IPS DF 6.9 (cell line): ENCODE data around the gene SERPINA5.

ENCODE experiments used
- DNase-seq: peaks from one replicate; pipeline ENCODE4 v3.0.0-alpha.2; 2013; ENCODE audit warnings: low read depth, low spot score
- H3K27ac ChIP-seq: one replicate; pipeline ENCODE4 v1.5.1; 2013; ENCODE audit warnings: low read length, control low read depth
- H3K27me3 ChIP-seq: 2 replicates; pipeline ENCODE4 v1.6.1; 2013; ENCODE audit warnings: mild to moderate bottlenecking, low read length; ENCODE audit not compliant: control insufficient read depth, insufficient read depth
- H3K36me3 ChIP-seq: 2 replicates; pipeline ENCODE4 v1.6.1; 2013; ENCODE audit warnings: low read length; ENCODE audit not compliant: control insufficient read depth, insufficient read depth
- H3K4me1 ChIP-seq: 2 replicates; pipeline ENCODE4 v1.6.1; 2013; ENCODE audit warnings: low read length; ENCODE audit not compliant: control insufficient read depth, insufficient read depth
- H3K4me3 ChIP-seq: 2 replicates; pipeline ENCODE4 v1.5.1; 2013; ENCODE audit warnings: mild to moderate bottlenecking, low read length
- H3K9me3 ChIP-seq: 2 replicates; pipeline ENCODE4 v1.6.1; 2013; ENCODE audit warnings: low read length, inconsistent platforms; ENCODE audit not compliant: control insufficient read depth, insufficient read depth
- WGBS: extraction: QIAGEN DNeasy Blood & Tissue Kit; methylation state at CpG from one replicate; pipeline ENCODE4 v1.1.7; 2013; ENCODE audit warnings: mixed read lengths, missing lambda C conversion rate; ENCODE audit not compliant: insufficient read length, insufficient coverage; 5-methylcytosine and 5-hydroxymethylcytosine counted together

The SERPINA5 gene

DNA sequence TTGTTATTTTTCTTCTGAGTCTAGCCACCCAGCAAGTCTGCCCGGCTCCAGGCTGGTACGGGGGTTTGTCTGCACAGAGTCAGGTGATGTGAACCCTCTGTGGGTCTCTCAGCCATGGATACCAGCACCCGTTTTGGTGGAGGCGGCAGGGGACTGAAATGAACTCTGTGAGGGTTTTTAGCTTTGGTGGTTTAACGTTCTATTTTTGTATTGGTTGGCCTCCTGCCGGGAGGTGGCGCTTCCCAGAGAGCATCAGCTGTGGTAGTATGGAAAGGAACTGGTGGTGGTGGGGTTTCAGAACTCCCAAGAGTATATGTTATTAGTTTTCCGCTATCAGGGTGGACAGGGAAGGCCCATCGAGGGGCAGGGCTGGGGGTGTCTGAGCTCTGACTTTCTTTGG, 25.2 kb upstream of the SERPINA5 start:
- no peak overlapping the region for H3K27ac ChIP-seq
- no peaks in the 10 kb centered on the region for H3K9me3 ChIP-seq
- no peaks in the 10 kb centered on the region for H3K4me1 ChIP-seq
- H3K36me3 ChIP-seq: no peaks in the 10 kb centered on the region
- DNase-seq: no peak
- H3K27me3 ChIP-seq: no peaks in the 10 kb centered on the region
- no peak overlapping the region for H3K4me3 ChIP-seq
- no CpG with 5 or more reads among the region's 9 CpGs for WGBS

DNA sequence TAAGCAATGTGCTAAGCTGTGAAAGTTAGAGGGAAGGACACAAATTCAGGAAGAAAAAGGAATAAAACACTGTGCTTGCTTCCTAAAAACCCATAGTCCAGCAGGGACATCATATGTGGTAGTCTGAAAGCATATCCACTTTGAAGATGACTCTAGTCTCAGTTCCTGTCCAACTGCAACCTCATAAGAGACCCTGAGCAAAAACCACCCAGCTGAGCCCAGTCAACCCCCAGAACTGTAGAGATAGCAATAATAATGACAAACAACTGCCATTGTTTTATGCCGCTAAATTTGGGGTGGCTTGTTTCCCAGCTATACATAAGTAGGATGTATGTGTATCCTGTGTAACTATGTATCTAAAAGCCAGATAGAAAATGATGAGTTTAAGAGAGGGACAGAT, 23.9 kb upstream of the SERPINA5 start:
- H3K27me3 ChIP-seq: no peaks in the 10 kb centered on the region
- no peak overlapping the region for H3K27ac ChIP-seq
- no CpG with 5 or more reads among the region's 1 CpG for WGBS
- DNase-seq: no peak
- H3K36me3 ChIP-seq: no peaks in the 10 kb centered on the region
- no peaks in the 10 kb centered on the region for H3K9me3 ChIP-seq
- H3K4me3 ChIP-seq: no peak overlapping the region
- H3K4me1 ChIP-seq: no peaks in the 10 kb centered on the region

DNA sequence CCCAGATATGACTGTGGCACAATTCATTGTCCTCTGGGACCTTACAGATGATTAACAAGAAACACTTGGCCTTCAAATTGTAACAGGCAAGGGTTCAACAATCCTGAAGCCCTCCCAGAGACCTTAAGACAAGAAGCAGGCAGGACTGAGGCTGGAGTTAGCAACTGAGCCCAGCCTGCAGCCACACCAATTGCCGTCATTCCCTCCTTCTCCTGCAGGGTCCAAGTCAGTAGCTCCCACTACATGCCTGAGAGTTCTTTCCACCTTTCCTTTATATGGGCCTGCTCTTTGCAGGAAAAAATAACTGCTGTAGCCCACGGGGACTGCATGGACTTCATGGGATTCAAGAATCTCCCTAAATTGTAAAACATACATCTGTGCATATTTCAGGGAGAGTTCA, 22.4 kb upstream of the SERPINA5 start:
- no peaks in the 10 kb centered on the region for H3K36me3 ChIP-seq
- no peak for DNase-seq
- H3K4me3 ChIP-seq: no peak overlapping the region
- H3K27me3 ChIP-seq: no peaks in the 10 kb centered on the region
- WGBS: no CpG with 5 or more reads among the region's 2 CpGs
- no peaks in the 10 kb centered on the region for H3K9me3 ChIP-seq
- no peaks in the 10 kb centered on the region for H3K4me1 ChIP-seq
- no peak overlapping the region for H3K27ac ChIP-seq

DNA sequence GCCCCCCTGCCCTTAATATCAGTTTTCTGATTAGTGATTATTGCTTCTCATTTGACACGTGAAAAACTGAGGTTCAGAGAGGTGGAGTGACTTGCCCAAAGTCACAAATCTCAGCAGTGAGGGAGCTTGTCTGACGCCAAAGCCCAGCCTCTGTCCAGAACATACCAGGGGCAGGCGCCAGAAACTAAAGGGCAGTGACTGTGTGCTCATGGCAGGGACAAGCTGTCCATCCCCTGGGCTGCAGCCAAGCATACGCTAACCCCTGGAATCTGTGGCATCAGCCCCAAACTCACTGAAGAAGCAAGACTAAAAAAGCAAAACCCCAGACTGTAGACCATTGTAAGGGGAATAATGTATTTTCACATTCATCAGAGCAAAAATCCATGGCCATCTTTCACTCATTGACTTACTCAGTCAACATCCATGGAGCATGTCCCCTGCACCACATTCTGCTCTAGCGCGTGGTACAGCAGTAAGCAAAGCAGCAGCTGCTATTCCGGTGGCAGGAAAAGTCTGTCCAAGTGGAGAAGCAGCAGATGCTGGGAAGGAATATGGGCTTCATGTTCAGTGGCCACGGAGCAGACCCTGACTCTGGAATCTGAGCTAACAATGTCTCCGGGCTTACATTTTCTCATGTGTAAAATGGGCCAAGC, 21.5 kb upstream of the SERPINA5 start:
- no peak for DNase-seq
- Histone ChIP-seq H3K27me3 (no peaks in the 10 kb centered on the region), H3K36me3 (no peaks in the 10 kb centered on the region), H3K27ac (no peak overlapping the region), H3K4me1 (no peaks in the 10 kb centered on the region), H3K9me3 (no peaks in the 10 kb centered on the region), H3K4me3 (no peak overlapping the region)
- WGBS: no CpG with 5 or more reads among the region's 9 CpGs

DNA sequence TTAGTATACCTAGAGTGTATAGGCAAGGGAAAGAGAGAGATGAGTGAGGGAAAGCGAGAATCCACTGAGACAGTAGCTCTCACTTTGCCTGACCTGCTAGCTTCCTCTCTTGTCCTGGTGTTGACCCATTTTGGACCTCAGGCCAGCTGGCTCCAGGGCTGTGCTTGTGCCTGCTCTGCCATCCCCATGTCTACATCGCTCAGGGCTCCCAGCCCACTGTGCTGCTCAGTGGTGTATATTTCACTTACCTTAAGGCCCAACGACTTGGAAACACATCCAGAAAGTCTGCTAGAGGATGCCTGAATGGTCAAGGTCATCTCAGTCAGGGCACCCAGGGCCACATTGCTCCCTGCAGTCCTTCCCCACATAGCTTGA, 20.9 kb upstream of the SERPINA5 start:
- Histone ChIP-seq H3K27me3 (no peaks in the 10 kb centered on the region), H3K27ac (no peak overlapping the region), H3K4me3 (no peak overlapping the region), H3K9me3 (no peaks in the 10 kb centered on the region), H3K4me1 (no peaks in the 10 kb centered on the region), H3K36me3 (no peaks in the 10 kb centered on the region)
- no CpG with 5 or more reads among the region's 3 CpGs for WGBS
- no peak for DNase-seq

DNA sequence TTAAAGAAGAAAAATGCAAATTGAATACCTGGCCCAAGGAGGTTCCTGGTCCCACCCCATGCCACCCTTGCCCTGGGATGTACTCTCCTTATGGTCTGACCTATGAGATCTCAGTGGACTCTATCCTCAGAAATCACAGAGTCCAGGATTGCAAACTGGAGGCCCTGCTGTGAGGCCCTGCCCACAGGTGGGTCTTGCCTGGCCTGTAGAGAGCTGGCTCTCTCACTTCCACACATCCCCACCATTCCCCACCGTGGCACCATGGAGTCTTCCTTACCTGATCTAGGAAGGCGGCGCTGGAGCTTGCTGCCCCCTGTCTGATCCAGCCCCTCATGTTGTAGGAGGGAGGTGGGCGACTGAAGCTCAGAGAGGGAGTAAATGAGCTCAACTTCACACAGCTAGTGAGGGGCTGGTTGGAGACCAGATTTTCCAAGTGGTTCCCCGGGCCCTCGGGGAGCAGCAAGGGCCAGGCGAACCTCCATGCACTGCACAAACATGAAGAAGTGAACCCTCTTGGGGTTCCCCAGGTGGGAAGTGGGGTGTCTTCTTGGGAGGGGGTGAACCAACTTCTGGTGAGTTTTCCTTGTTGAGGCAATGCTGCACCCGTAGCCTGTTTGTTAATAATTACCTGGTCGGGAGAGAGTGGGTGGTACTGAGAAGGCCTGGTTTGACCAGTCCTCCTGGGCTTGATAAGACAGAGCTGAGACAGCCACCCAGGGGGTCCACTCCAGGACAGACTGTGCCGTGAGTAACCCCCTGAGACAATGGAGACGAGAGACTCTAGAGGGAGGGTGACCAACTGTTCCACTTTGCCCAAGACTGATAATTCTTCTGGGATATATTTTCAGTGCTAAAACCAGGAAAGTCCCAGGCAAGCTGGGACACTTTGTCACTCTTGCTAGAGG, 20.2 kb upstream of the SERPINA5 start, which contains the start of gene SERPINA4:
Gene SERPINA4, plus strand, starts transcription at position 692 of the 905 bp plus-strand sequence. CDS start 2,041 bp downstream, outside the sequence.
- Histone ChIP-seq H3K36me3 (no peaks in the 10 kb centered on the region), H3K27me3 (no peaks in the 10 kb centered on the region), H3K9me3 (no peaks in the 10 kb centered on the region), H3K27ac (no peak within 1 kb of the TSS), H3K4me3 (no peak within 1 kb of the TSS), H3K4me1 (no peaks in the 10 kb centered on the region)
- no peak for DNase-seq
- no CpG with 5 or more reads among the region's 11 CpGs for WGBS

DNA sequence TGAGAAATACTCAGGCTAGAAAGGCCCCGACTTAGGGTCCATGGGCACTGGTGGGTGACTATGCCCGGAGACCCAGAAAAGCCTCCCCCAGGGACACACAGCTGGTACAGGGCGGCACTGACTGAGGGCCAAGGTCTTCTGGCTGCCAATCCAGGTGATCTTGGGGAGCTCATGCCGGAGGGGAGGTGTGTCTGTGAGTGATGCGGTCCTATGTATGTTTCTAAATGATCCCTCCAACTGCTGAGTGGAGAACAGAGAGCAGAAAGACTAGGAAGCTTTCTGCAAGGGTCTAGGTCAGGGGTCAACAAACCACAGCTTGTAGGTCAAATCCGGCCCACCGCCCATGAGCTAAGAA, 19.6 kb upstream of the SERPINA5 start:
- no peak overlapping the region for H3K27ac ChIP-seq
- WGBS: no CpG with 5 or more reads among the region's 7 CpGs
- no peaks in the 10 kb centered on the region for H3K4me1 ChIP-seq
- H3K4me3 ChIP-seq: no peak overlapping the region
- H3K9me3 ChIP-seq: no peaks in the 10 kb centered on the region
- H3K27me3 ChIP-seq: no peaks in the 10 kb centered on the region
- no peak for DNase-seq
- H3K36me3 ChIP-seq: no peaks in the 10 kb centered on the region

DNA sequence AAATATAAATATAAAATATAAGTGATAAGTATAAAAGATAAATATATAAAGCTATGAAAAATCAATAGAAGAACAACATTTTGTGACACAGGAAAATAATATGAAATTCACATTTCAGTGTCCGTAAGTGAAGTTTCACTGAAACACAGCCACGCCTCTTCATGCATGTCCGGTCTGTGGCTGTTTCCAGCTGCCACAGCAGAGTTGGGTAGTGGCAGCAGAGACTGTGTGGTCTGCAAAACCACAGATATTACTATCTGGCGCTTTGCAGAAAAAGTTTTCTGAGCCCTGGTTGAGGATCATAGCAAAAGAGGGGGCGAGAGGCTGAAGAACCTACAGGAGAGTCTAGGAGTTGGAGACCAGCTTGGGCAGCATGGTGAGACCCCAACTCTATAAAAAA, 19.2 kb upstream of the SERPINA5 start:
- Histone ChIP-seq H3K4me3 (no peak overlapping the region), H3K36me3 (no peaks in the 10 kb centered on the region), H3K27ac (no peak overlapping the region), H3K9me3 (no peaks in the 10 kb centered on the region), H3K27me3 (no peaks in the 10 kb centered on the region), H3K4me1 (no peaks in the 10 kb centered on the region)
- no CpG with 5 or more reads among the region's 5 CpGs for WGBS
- DNase-seq: no peak

DNA sequence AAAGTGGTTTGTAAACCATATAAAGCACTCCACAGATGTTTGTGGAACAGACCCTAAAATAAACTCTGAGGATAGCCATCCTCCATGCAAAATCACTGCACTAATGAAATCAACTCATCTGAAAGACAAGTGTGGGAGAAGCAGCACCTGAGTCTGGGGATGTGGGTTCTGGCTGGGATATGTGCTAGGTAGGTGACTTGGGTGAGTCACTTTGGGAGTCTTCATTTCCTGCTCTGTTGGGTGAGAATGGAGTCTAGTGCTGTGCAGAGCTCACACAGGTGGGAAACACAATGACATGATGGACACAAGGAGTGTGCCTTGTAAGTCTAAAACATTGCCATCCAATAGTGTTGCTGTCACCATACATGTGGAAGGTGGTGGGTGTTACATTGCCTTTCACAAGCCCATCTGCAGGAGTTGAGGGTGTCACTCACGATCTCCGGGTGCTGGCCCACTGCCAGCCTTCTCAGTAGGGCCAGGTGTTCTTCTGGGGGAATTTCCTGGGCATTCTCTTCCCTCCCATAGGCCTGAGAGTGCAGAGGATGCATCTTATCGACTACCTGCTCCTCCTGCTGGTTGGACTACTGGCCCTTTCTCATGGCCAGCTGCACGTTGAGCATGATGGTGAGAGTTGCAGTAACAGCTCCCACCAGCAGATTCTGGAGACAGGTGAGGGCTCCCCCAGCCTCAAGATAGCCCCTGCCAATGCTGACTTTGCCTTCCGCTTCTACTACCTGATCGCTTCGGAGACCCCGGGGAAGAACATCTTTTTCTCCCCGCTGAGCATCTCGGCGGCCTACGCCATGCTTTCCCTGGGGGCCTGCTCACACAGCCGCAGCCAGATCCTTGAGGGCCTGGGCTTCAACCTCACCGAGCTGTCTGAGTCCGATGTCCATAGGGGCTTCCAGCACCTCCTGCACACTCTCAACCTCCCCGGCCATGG, 18.0 kb upstream of the SERPINA5 start:
- no peak for DNase-seq
- Histone ChIP-seq H3K27ac (no peak overlapping the region), H3K4me3 (no peak overlapping the region), H3K9me3 (no peaks in the 10 kb centered on the region), H3K4me1 (no peaks in the 10 kb centered on the region), H3K27me3 (no peaks in the 10 kb centered on the region), H3K36me3 (no peaks in the 10 kb centered on the region)
- WGBS: no CpG with 5 or more reads among the region's 16 CpGs

DNA sequence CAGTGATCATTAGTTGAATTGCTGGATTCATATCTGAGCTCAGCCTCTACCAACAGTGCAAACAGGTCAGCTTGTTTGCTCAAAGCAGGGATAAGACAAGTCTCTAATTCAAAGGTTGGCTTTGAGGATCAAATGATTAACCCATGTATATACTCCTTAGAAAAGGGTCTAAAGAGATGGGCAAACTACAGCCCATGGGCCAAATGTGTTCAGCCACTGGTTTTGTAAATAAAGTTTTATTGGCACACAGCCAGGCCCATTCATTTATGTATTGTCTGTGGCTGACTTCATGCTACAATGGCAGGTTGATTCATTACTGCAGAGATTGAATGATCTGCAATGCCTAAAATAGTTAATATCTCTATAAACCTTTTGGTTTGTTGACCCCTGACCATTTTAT, 16.8 kb upstream of the SERPINA5 start:
- DNase-seq: no peak
- Histone ChIP-seq H3K36me3 (no peaks in the 10 kb centered on the region), H3K27ac (no peak overlapping the region), H3K4me1 (no peaks in the 10 kb centered on the region), H3K9me3 (no peaks in the 10 kb centered on the region), H3K27me3 (no peaks in the 10 kb centered on the region), H3K4me3 (no peak overlapping the region)
